ENCODE results near the gene C15orf39. TPM values are rescaled to one million over a fixed set of nuclear protein-coding genes. Genes with fewer than 3 reads are reported as not detected.

The C15orf39 gene
- polyA plus RNA-seq, 3 donors = 8.9 to 80.7 (median 18.2) TPM

DNA sequence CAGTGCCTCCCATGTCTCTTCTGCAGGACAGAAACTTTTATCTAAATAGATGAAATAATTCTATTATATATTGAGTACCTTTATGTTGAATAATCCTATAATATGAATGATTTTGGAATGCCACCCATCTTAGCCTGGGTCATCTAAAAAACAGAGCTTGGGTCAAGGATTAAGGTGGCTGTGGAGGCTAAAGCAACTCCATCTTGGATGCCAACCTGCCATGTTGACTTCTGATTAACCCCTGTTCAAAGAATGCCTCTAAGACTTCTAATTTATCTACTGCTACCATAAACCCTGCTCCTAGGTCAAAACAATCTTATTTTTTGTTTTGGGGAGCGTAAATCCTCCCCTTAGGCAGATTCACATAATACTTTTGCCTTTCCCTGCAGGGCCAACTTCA is 31.5 kb upstream of the C15orf39 start:
- TF ChIP-seq, protein P1, sequence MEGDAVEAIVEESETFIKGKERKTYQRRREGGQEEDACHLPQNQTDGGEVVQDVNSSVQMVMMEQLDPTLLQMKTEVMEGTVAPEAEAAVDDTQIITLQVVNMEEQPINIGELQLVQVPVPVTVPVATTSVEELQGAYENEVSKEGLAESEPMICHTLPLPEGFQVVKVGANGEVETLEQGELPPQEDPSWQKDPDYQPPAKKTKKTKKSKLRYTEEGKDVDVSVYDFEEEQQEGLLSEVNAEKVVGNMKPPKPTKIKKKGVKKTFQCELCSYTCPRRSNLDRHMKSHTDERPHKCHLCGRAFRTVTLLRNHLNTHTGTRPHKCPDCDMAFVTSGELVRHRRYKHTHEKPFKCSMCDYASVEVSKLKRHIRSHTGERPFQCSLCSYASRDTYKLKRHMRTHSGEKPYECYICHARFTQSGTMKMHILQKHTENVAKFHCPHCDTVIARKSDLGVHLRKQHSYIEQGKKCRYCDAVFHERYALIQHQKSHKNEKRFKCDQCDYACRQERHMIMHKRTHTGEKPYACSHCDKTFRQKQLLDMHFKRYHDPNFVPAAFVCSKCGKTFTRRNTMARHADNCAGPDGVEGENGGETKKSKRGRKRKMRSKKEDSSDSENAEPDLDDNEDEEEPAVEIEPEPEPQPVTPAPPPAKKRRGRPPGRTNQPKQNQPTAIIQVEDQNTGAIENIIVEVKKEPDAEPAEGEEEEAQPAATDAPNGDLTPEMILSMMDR (IDR thresholded peaks at IDR 0.05) = no peak
- WGBS (ENCODE audit: insufficient coverage) = no CpG with 5 or more reads among the region's 1 CpG

DNA sequence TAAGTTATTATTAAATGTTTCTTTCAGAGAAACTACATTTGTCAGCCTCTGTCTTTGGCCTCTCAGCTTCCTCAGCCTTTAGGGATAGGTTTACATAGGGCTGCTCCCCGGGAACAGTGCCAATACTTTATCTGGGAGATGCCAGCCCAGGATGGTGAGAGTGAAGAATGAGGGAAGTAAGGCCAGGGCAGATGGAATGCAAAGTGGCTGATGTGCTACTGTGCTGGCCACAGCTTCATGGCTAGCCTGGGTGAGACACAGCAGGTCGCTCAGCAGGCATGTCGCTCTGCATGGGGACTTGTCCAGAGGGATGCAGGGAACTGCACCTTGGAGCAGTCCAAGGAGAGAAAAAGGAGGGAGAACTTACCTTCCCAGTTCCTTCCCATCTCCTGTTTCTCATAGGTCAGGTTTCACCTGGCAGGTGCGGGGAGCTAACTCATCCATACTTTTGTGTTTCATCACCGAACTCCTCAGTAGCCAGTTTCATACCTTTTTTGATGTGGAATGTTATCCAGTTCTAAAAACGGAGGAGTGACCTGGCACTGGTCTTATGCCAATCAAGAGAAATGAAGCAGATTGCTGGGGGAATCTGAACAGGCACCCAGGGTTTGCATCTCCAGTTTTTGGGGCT is 30.9 kb upstream of the C15orf39 start:
- Histone ChIP-seq H3K9ac (ENCODE audit: insufficient read depth, low read length, poor library complexity, severe bottlenecking) (no peak overlapping the region), H3K27ac (ENCODE audit: low read depth in 1 of 2, low read length in 2 of 2) (no peak overlapping the region), H3K4me2 (replicated peaks; ENCODE audit: extremely low read depth, low read length, poor library complexity, severe bottlenecking) (no peak overlapping the region), H3K4me1 (ENCODE audit: control insufficient read depth in 1 of 2, insufficient read depth in 2 of 2, low read length in 2 of 2) (peaks cover 62 to 70% of the 10 kb centered on the region in 2 donors), H2AFZ (ENCODE audit: insufficient read depth, low read depth, low read length, poor library complexity, severe bottlenecking) (no peak overlapping the region), H3K36me3 (replicated peaks in 1 of 2; ENCODE audit: control insufficient read depth in 1 of 2, insufficient read depth in 2 of 2, low read length in 2 of 2) (no peaks in the 10 kb centered on the region), H3K9me3 (replicated peaks in 1 of 2; ENCODE audit: control insufficient read depth in 1 of 2, insufficient read depth in 1 of 2, low read length in 2 of 2) (no peaks in the 10 kb centered on the region), H3K79me2 (ENCODE audit: insufficient read depth, low read length) (no peaks in the 10 kb centered on the region), H3K27me3 (ENCODE audit: control insufficient read depth in 2 of 2, insufficient read depth in 2 of 2, low read length in 2 of 2) (no peaks in the 10 kb centered on the region), H4K20me1 (ENCODE audit: insufficient read depth, low read length) (no peaks in the 10 kb centered on the region), H3K4me3 (replicated peaks in 1 of 3; ENCODE audit: low read depth in 2 of 3, low read length in 3 of 3) (no peak overlapping the region)
- TF ChIP-seq, protein P1 (IDR thresholded peaks at IDR 0.05) = no peak
- no peak for DNase-seq
- H3K4me3 Mint-ChIP-seq = no peak overlapping the region
- peaks cover 0 to 7% (median 3%) of the 10 kb centered on the region in 3 donors for H3K27me3 Mint-ChIP-seq (ENCODE audit: low read depth in 3 of 3)
- peaks cover 67% of the 10 kb centered on the region for H3K4me1 Mint-ChIP-seq
- 91% methylated on average over 3 of the region's 6 CpGs for WGBS (ENCODE audit: insufficient coverage)
- intact Hi-C loops (cut with micrococcal nuclease) = no loop called here
- H3K9me3 Mint-ChIP-seq = peaks cover 0 to 7% (median 6%) of the 10 kb centered on the region in 7 donors
- peaks cover 0 to 7% of the 10 kb centered on the region in 2 donors for H3K36me3 Mint-ChIP-seq
- H3K27ac Mint-ChIP-seq = peak overlapping the region in 1 of 7 donors; percentile 66

More for the DNA sequence above, 31.5 kb upstream of the C15orf39 start:
- Histone ChIP-seq H3K79me2 (ENCODE audit: insufficient read depth, low read length) (no peaks in the 10 kb centered on the region), H3K27me3 (ENCODE audit: control insufficient read depth in 2 of 2, insufficient read depth in 2 of 2, low read length in 2 of 2) (no peaks in the 10 kb centered on the region), H2AFZ (ENCODE audit: insufficient read depth, low read depth, low read length, poor library complexity, severe bottlenecking) (no peak overlapping the region), H3K27ac (ENCODE audit: low read depth in 1 of 2, low read length in 2 of 2) (no peak overlapping the region), H4K20me1 (ENCODE audit: insufficient read depth, low read length) (no peaks in the 10 kb centered on the region), H3K4me3 (replicated peaks in 1 of 3; ENCODE audit: low read depth in 2 of 3, low read length in 3 of 3) (no peak overlapping the region), H3K9me3 (replicated peaks in 1 of 2; ENCODE audit: control insufficient read depth in 1 of 2, insufficient read depth in 1 of 2, low read length in 2 of 2) (no peaks in the 10 kb centered on the region), H3K36me3 (replicated peaks in 1 of 2; ENCODE audit: control insufficient read depth in 1 of 2, insufficient read depth in 2 of 2, low read length in 2 of 2) (no peaks in the 10 kb centered on the region), H3K4me2 (replicated peaks; ENCODE audit: extremely low read depth, low read length, poor library complexity, severe bottlenecking) (no peak overlapping the region), H3K4me1 (ENCODE audit: control insufficient read depth in 1 of 2, insufficient read depth in 2 of 2, low read length in 2 of 2) (peaks cover 56 to 68% of the 10 kb centered on the region in 2 donors), H3K9ac (ENCODE audit: insufficient read depth, low read length, poor library complexity, severe bottlenecking) (no peak overlapping the region)
- Mint-ChIP-seq H3K9me3 (peaks cover 0 to 7% (median 6%) of the 10 kb centered on the region in 7 donors), H3K4me1 (peaks cover 63% of the 10 kb centered on the region), H3K27me3 (ENCODE audit: low read depth in 3 of 3) (peaks cover 0 to 7% (median under 1%) of the 10 kb centered on the region in 3 donors), H3K27ac (no peak overlapping the region), H3K36me3 (peaks cover 0 to 7% of the 10 kb centered on the region in 2 donors), H3K4me3 (no peak overlapping the region)
- DNase-seq = no peak
- intact Hi-C loops (cut with micrococcal nuclease) = no loop called here
